ENCODE data around the gene SLC25A33. TPM values are rescaled to one million over a fixed set of nuclear protein-coding genes. Genes with fewer than 3 reads are reported as not detected.
A peak's percentile ranks its signal among the peaks of the same experiment; 100 is the strongest.

Gene SLC25A33
- total RNA-seq, 1 experiment from 2014 or later: 14.1 TPM

DNA sequence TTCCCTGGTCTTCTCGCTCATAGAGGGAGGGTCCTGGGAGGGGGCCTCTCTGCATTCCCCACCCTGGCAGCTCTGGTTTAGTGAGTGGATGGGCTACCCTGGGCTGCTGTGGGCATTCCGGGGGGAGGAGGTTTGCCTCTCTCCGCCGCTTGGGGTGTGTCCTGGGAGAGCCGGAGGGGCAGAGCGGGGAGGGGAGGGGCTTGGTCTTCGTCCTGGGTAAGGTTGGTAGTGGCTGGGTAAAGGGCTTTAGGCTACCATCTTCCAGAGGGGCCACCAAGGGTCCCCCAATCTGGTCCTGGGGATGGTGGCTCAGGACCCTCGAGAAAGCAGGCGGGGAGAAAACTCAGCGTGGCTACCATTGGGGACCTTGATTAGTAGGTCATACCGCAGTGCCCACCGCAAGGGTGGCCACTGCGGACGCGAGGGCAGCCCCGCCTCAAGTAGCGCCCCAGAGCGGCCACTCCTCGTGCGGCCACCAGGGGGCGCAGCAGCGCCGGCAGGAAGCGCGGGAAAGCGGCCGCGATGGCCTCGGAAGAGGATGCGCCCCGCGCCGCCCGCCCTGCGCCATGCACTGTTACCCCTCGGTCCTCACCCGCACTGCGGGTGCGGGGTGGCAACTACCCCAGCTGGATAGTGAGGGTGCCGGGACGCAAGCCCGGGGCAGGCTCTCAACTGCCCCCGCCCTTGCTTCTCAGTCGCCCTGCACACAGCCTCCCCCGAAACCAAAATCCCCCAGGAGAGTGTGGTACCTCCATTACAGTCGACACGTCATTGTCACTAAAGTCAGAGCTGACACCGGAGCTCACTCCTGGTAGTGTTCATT lies 44.1 kb upstream of the SLC25A33 start:
- DNase-seq (ENCODE audit: low spot score): peak; percentile 75
- H3K36me3 ChIP-seq (ENCODE audit: insufficient read depth, low read length, poor library complexity, severe bottlenecking): no peaks in the 10 kb centered on the region
- no TSS peak for BruUV-seq (replicated peaks)
- peaks cover 3% of the 10 kb centered on the region for H3K27me3 ChIP-seq (replicated peaks; ENCODE audit: insufficient read depth, low read depth, low read length, poor library complexity)
- intact Hi-C loops (cut with micrococcal nuclease; ENCODE audit: unreplicated experiment): loop anchor here (1.0 to 5.0 kb wide), 2 partner anchors 78 to 383 kb away; no protein-coding TSS in a partner anchor
- TF ChIP-seq EZH2 (IDR thresholded peaks at IDR 0.05; ENCODE audit: borderline replicate concordance, low read depth, low read length, poor library complexity, severe bottlenecking): no peak
- TF ChIP-seq, protein P1, sequence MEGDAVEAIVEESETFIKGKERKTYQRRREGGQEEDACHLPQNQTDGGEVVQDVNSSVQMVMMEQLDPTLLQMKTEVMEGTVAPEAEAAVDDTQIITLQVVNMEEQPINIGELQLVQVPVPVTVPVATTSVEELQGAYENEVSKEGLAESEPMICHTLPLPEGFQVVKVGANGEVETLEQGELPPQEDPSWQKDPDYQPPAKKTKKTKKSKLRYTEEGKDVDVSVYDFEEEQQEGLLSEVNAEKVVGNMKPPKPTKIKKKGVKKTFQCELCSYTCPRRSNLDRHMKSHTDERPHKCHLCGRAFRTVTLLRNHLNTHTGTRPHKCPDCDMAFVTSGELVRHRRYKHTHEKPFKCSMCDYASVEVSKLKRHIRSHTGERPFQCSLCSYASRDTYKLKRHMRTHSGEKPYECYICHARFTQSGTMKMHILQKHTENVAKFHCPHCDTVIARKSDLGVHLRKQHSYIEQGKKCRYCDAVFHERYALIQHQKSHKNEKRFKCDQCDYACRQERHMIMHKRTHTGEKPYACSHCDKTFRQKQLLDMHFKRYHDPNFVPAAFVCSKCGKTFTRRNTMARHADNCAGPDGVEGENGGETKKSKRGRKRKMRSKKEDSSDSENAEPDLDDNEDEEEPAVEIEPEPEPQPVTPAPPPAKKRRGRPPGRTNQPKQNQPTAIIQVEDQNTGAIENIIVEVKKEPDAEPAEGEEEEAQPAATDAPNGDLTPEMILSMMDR (conservative IDR thresholded peaks at IDR 0.05; ENCODE audit: low read depth, low read length): peak; percentile 94
- CTCF ChIA-PET: interaction anchor here (1.0 to 1.1 kb wide), 2 partner anchors 16 to 79 kb away, joined by 3 to 4 read pairs; no protein-coding TSS in a partner anchor
- POLR2A ChIA-PET (ENCODE audit: low non-redundant PET): no interaction called here
- H3K4me1 ChIP-seq (ENCODE audit: insufficient read depth, low read length, poor library complexity, severe bottlenecking): no peaks in the 10 kb centered on the region
- H3K27ac ChIP-seq (ENCODE audit: low read depth, low read length, poor library complexity, severe bottlenecking): no peak overlapping the region
- peak overlapping the region; percentile 32 for H3K4me3 ChIP-seq (ENCODE audit: low read depth, low read length, poor library complexity, severe bottlenecking)
- H3K9me3 ChIP-seq (ENCODE audit: low read depth, low read length, poor library complexity, severe bottlenecking): no peaks in the 10 kb centered on the region

DNA sequence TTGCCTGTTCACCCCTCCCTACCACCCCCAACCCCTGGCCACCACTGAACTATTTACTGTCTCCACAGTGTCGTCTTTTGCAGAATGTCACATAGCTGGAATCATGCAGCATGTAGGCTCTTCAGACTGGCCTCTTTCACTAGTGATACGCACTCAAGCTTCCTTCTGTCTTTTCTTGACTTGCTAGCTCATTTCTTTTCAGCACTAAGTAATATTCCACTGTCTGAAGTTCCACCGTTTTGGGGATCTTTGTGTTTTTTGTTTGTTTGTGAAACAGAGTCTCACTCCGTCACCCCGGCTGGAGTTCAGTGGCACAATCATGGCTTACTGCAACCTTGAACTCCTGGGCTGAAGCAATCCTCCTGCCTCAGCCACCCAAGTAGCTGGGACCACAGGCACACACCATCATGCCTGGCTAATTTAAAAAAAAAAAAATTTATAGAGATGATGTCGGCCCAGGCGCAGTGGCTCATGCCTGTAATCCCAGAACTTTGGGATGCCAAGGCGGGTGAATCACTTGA lies 43.4 kb upstream of the SLC25A33 start:
- H3K9me3 ChIP-seq (ENCODE audit: low read depth, low read length, poor library complexity, severe bottlenecking): no peaks in the 10 kb centered on the region
- no peak overlapping the region for H3K27ac ChIP-seq (ENCODE audit: low read depth, low read length, poor library complexity, severe bottlenecking)
- CTCF ChIA-PET: interaction anchor here (0.6 to 1.1 kb wide), 4 partner anchors 16 to 658 kb away, joined by 3 to 12 read pairs (median 5); no protein-coding TSS in a partner anchor
- DNase-seq (ENCODE audit: low spot score): no peak
- peak overlapping the region; percentile 32 for H3K4me3 ChIP-seq (ENCODE audit: low read depth, low read length, poor library complexity, severe bottlenecking)
- POLR2A ChIA-PET (ENCODE audit: low non-redundant PET): no interaction called here
- no TSS peak for BruUV-seq (replicated peaks)
- intact Hi-C loops (cut with micrococcal nuclease; ENCODE audit: unreplicated experiment): loop anchor here (1.0 kb wide), 1 partner anchor 77 kb away; no protein-coding TSS in a partner anchor
- TF ChIP-seq, protein P1 (conservative IDR thresholded peaks at IDR 0.05; ENCODE audit: low read depth, low read length): no peak
- TF ChIP-seq EZH2 (IDR thresholded peaks at IDR 0.05; ENCODE audit: borderline replicate concordance, low read depth, low read length, poor library complexity, severe bottlenecking): no peak
- H3K36me3 ChIP-seq (ENCODE audit: insufficient read depth, low read length, poor library complexity, severe bottlenecking): no peaks in the 10 kb centered on the region
- no peaks in the 10 kb centered on the region for H3K4me1 ChIP-seq (ENCODE audit: insufficient read depth, low read length, poor library complexity, severe bottlenecking)
- H3K27me3 ChIP-seq (replicated peaks; ENCODE audit: insufficient read depth, low read depth, low read length, poor library complexity): peaks cover 3% of the 10 kb centered on the region

DNA sequence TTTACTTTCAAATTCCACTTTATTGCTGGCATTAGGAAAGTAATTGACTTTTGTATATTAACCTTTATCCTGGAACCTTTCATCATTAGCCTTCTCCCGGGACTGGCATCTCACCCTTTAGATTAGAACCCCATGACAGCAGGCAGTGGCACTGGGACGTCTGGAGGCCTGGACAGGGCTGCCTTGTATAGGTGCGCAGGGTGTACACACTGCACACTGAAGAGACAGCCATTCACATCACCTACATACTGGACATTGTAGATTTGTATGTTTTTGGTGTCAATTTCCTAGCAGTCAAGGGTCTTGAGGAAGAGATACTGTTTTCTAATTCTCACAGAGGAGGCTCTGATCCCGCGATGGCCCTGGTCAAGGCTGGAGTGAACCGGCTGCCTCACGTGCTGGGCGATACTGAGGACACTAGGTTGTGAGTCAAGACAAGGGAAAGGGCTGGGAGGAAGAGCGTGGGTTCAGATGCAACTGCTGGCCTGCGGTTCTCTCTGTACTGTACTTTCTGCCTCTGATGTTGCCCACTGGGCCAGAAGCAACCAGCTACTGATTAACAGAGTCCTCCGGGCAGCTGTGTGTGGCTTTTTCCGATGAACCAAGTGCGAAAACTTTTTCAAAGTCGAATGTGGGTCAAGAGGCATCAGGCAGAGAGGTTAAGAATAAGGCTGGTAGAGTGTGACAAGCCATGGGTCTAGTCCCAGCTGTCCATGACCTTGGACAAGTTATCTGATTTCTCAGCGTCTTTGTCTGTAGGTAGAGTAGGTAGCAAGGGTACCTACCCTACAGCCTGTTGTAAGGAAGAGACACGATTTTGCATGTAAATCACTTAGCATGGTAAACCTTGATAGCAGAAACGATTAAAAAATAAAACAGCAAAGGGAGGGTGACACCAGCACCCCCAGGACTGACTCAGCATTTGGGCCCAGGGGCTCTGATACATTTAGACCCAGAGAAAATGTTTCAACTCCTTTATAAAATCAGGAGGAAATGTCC lies 38.2 kb upstream of the SLC25A33 start:
- H3K27ac ChIP-seq (ENCODE audit: low read depth, low read length, poor library complexity, severe bottlenecking): no peak overlapping the region
- POLR2A ChIA-PET (ENCODE audit: low non-redundant PET): no interaction called here
- TF ChIP-seq, protein P1 (conservative IDR thresholded peaks at IDR 0.05; ENCODE audit: low read depth, low read length): no peak
- no peak for TF ChIP-seq EZH2 (IDR thresholded peaks at IDR 0.05; ENCODE audit: borderline replicate concordance, low read depth, low read length, poor library complexity, severe bottlenecking)
- BruUV-seq (replicated peaks): no TSS peak
- H3K27me3 ChIP-seq (replicated peaks; ENCODE audit: insufficient read depth, low read depth, low read length, poor library complexity): peaks cover 3% of the 10 kb centered on the region
- no peaks in the 10 kb centered on the region for H3K4me1 ChIP-seq (ENCODE audit: insufficient read depth, low read length, poor library complexity, severe bottlenecking)
- H3K36me3 ChIP-seq (ENCODE audit: insufficient read depth, low read length, poor library complexity, severe bottlenecking): no peaks in the 10 kb centered on the region
- intact Hi-C loops (cut with micrococcal nuclease; ENCODE audit: unreplicated experiment): no loop called here
- DNase-seq (ENCODE audit: low spot score): no peak
- H3K4me3 ChIP-seq (ENCODE audit: low read depth, low read length, poor library complexity, severe bottlenecking): no peak overlapping the region
- no peaks in the 10 kb centered on the region for H3K9me3 ChIP-seq (ENCODE audit: low read depth, low read length, poor library complexity, severe bottlenecking)
- CTCF ChIA-PET: interaction anchor here (0.6 kb wide), 1 partner anchor 44 kb away, joined by 3 read pairs; no protein-coding TSS in a partner anchor

Measured in A673 (cell line).